Gastrocnemius medialis (tissue), 4 donors: ENCODE measurements around the gene HDGF. TPM values are rescaled to one million over a fixed set of nuclear protein-coding genes. Genes with fewer than 3 reads are reported as not detected.
A peak's percentile ranks its signal among the peaks of the same experiment; 100 is the strongest.

Experiments used
- ATAC-seq, 2 donors: fragments of 150-250 bp; one replicate each; pipeline ENCODE4 v1.9.1; 2016
- DNase-seq, 2 donors: peaks; one replicate each; pipeline ENCODE4 v3.0.0-alpha.2; 2019
- H3K27ac ChIP-seq, 4 donors: fragments of 200-600 bp; sonication (generic); 1 replicate in 1 of 4; 2 replicates in 3 of 4; pipeline ENCODE4 v1.5.1; 2016 to 2018; ENCODE audit warnings: mild to moderate bottlenecking in 2 of 4, moderate library complexity in 1 of 4
- H3K27me3 ChIP-seq, 3 donors: fragments of 200-600 bp; sonication (generic) in 2 of 3; 1 replicate in 1 of 3; 2 replicates in 2 of 3; pipeline versions ENCODE4 v1.5.1 to v1.6.0; 2016 to 2019; ENCODE audit warnings: mild to moderate bottlenecking in 1 of 3, moderate library complexity in 1 of 3
- H3K36me3 ChIP-seq, 2 donors: fragments of 200-600 bp; sonication (generic) in 1 of 2; one replicate each; pipeline ENCODE4 v1.5.1; 2017 to 2018
- H3K4me1 ChIP-seq, 2 donors: fragments of 200-600 bp; sonication (generic) in 1 of 2; one replicate each; pipeline ENCODE4 v1.5.1; 2016 to 2017; ENCODE audit warnings: mild to moderate bottlenecking in 2 of 2
- H3K4me3 ChIP-seq, 4 donors: fragments of 200-600 bp; sonication (generic) in 3 of 4; 1 replicate in 1 of 4; 2 replicates in 3 of 4; pipeline ENCODE4 v1.5.1; 2016 to 2019; ENCODE audit warnings: mild to moderate bottlenecking in 2 of 4
- H3K9me3 ChIP-seq, 3 donors: fragments of 200-600 bp; sonication (generic) in 2 of 3; 1 replicate in 1 of 3; 2 replicates in 2 of 3; pipeline ENCODE4 v1.5.1; 2016 to 2019
- CTCF ChIP-seq, 5 experiments: fragments of 450-650 bp in 3 of 5; fragments of 200-600 bp in 2 of 5; sonication (generic) in 2 of 5; IDR thresholded peaks in 4 of 5; conservative IDR thresholded peaks in 1 of 5; 1 replicate in 4 of 5; 2 replicates in 1 of 5; pipeline ENCODE4 v1.5.1; 2016 to 2019; ENCODE audit warnings: antibody characterized with exemption in 5 of 5, mild to moderate bottlenecking in 3 of 5, moderate library complexity in 3 of 5
- POLR2A ChIP-seq, 2 donors: fragments of 450-650 bp; IDR thresholded peaks; one replicate each; pipeline ENCODE4 v1.6.1; 2017; ENCODE audit warnings: antibody characterized with exemption in 2 of 2, mild to moderate bottlenecking in 2 of 2, moderate library complexity in 2 of 2
- in situ Hi-C, 4 donors: fragments of 200-750 bp; cut with MboI; loops; one replicate each; pipeline versions ENCODE4 v1.15.0 to v1.8.0; 2017; ENCODE audit warnings: low sequenced_read_pairs in 4 of 4
- intact Hi-C: fragments of 100-400 bp; cut with DNase I; formaldehyde crosslinking; loops from one replicate; pipeline ENCODE4 v1.15.1; 2023; ENCODE audit warnings: low total_unique reads
- total RNA-seq, 4 donors: library from RNA; depleted of rRNA; stranded (reverse); fragments of >200 nt; gene quantifications; one replicate each; pipeline versions ENCODE4 v1.1.0 to v1.2.3, GENCODE V29; 2016

HDGF gene
- total RNA-seq, 4 donors from 2014 or later = 154 to 281 (median 240) TPM

DNA sequence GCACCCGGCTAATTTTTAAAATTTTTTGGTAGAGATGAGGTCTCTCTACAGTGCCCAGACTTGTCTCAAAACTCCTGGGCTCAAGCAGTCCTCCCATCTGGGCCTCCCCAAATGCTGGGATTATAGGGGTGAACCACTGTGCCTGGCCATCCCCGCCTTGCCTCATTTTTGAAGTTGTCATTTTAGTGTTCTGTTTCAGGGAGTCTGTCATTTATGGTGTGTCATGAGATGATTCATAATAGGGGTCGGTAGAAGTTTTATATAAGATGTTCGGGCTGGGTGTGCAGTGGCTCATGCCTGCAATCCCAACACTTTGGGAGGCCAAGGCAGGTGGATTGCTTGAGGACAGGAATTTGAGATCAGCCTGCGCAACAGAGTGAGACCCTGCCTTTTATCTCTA is 24.3 kb upstream of the HDGF start:
- no peak for DNase-seq
- H3K36me3 ChIP-seq = peaks cover 0 to 4% of the 10 kb centered on the region in 2 donors
- H3K9me3 ChIP-seq = no peaks in the 10 kb centered on the region
- no peak for TF ChIP-seq CTCF (IDR thresholded peaks at IDR 0.05 in 4 of 5, conservative IDR thresholded peaks at IDR 0.05 in 1 of 5)
- no peak for TF ChIP-seq POLR2A (IDR thresholded peaks at IDR 0.05)
- no peak overlapping the region for H3K27ac ChIP-seq
- H3K27me3 ChIP-seq = no peaks in the 10 kb centered on the region
- intact Hi-C loops (no loop called here), in situ Hi-C loops (no loop called here)
- H3K4me3 ChIP-seq = no peak overlapping the region
- no peak for ATAC-seq
- peaks cover 26 to 33% of the 10 kb centered on the region in 2 donors for H3K4me1 ChIP-seq

GRCh38 chr1:156773607-156774006 is 22.1 kb upstream of the HDGF start:
- Histone ChIP-seq H3K9me3 (no peaks in the 10 kb centered on the region), H3K27me3 (no peaks in the 10 kb centered on the region), H3K4me3 (no peak overlapping the region), H3K36me3 (peaks cover 0 to 9% of the 10 kb centered on the region in 2 donors), H3K27ac (peak overlapping the region in 2 of 4 donors; percentile 7 to 10), H3K4me1 (peaks cover 40 to 49% of the 10 kb centered on the region in 2 donors)
- no peak for TF ChIP-seq CTCF (IDR thresholded peaks at IDR 0.05 in 4 of 5, conservative IDR thresholded peaks at IDR 0.05 in 1 of 5)
- no peak for TF ChIP-seq POLR2A (IDR thresholded peaks at IDR 0.05)
- no peak for DNase-seq
- no peak for ATAC-seq
- in situ Hi-C loops = no loop called here
- intact Hi-C loops = no loop called here

DNA sequence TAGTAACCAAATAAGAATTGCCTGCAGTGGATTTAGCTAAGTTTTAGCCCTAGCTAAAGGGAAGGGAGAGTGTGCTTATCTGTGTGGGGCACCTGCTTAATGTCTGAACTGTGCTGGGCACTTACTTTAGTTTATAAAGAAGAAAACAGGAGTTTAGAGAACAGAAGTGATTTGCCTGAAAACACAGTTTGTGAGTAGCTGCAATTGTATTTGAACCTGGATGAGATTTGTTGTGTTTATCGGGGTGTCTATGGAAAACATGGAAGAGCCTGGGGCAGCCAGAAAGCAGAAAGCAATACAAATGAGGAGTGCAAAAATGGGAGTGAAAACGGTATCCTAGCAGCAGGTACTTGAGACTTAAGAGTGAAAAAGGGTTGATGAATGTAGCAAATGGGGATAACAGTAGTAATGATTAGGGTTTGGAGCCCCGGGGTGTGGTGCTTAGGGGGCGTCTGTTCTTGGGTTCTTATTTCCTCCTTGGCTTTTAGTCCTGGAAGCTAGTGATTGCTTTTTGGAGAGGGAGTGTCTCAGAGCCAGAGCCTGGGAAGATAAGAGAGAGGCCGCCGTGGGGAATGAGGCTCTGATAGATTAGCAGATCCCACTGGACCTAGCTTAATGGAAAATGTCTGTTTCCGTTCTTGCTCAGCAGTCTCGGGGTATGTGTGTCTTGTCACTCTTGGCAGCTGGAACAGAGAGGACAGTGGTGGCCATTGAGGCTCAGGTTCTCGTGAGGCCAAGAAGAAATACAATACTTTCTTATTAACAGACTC is 21.4 kb upstream of the HDGF start:
- Histone ChIP-seq H3K27ac (peak overlapping the region in 2 of 4 donors; percentile 7 to 10), H3K36me3 (peaks cover 0 to 9% of the 10 kb centered on the region in 2 donors), H3K4me1 (peaks cover 43 to 53% of the 10 kb centered on the region in 2 donors), H3K27me3 (no peaks in the 10 kb centered on the region), H3K4me3 (no peak overlapping the region), H3K9me3 (no peaks in the 10 kb centered on the region)
- intact Hi-C loops = no loop called here
- no peak for TF ChIP-seq POLR2A (IDR thresholded peaks at IDR 0.05)
- in situ Hi-C loops = no loop called here
- DNase-seq (no peak), ATAC-seq (no peak)

DNA sequence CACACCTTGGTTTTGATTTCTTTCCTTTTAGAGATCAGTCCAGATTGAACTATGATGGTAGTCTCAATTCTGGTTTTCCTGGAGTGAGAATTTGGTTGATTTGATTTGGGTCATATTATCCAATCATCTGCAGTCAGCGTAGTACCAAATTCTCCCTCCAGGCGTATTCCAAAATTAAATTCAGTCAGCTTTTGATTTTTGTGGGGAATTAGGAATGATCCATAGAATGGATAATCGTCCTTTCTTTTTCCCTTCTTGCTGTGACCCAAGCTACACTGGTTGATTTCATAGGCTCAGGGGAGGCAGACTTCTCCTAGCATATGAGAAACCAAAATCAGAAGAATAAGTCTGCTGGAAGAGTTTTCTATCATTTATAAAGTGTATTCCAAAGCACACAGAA is 20.7 kb upstream of the HDGF start:
- in situ Hi-C loops (no loop called here), intact Hi-C loops (no loop called here)
- Histone ChIP-seq H3K27ac (no peak overlapping the region), H3K27me3 (no peaks in the 10 kb centered on the region), H3K36me3 (peaks cover 0 to 9% of the 10 kb centered on the region in 2 donors), H3K9me3 (no peaks in the 10 kb centered on the region), H3K4me1 (peaks cover 38 to 50% of the 10 kb centered on the region in 2 donors), H3K4me3 (no peak overlapping the region)
- DNase-seq = no peak
- TF ChIP-seq POLR2A (IDR thresholded peaks at IDR 0.05) = no peak
- TF ChIP-seq CTCF (IDR thresholded peaks at IDR 0.05 in 4 of 5, conservative IDR thresholded peaks at IDR 0.05 in 1 of 5) = no peak
- no peak for ATAC-seq

GRCh38 chr1:156768610-156769295 is 17.3 kb upstream of the HDGF start:
- no peak for DNase-seq
- TF ChIP-seq POLR2A (IDR thresholded peaks at IDR 0.05) (no peak), CTCF (IDR thresholded peaks at IDR 0.05 in 4 of 5, conservative IDR thresholded peaks at IDR 0.05 in 1 of 5) (no peak)
- peak overlapping the region; percentile 68 to 98 (median 90) for H3K4me3 ChIP-seq
- no peaks in the 10 kb centered on the region for H3K27me3 ChIP-seq
- peak overlapping the region; percentile 87 to 98 (median 94) for H3K27ac ChIP-seq
- H3K9me3 ChIP-seq = no peaks in the 10 kb centered on the region
- H3K4me1 ChIP-seq = peaks cover 44 to 50% of the 10 kb centered on the region in 2 donors
- in situ Hi-C loops (no loop called here), intact Hi-C loops (no loop called here)
- peaks cover 0 to 9% of the 10 kb centered on the region in 2 donors for H3K36me3 ChIP-seq
- ATAC-seq = no peak
